ENCODE results near the gene NOC3L.

- TF ChIP-seq CTCF (conservative IDR thresholded peaks at IDR 0.05; ENCODE audit: low read length) (no peak), EZH2phosphoT487 (IDR thresholded peaks at IDR 0.05; ENCODE audit: borderline replicate concordance, low read depth, low read length) (no peak)
These were observed 3.6 kb upstream of the NOC3L start for GRCh38 chr10:94366382-94366781.
